ENCODE data around the gene DENND11.

The DENND11 gene

DNA sequence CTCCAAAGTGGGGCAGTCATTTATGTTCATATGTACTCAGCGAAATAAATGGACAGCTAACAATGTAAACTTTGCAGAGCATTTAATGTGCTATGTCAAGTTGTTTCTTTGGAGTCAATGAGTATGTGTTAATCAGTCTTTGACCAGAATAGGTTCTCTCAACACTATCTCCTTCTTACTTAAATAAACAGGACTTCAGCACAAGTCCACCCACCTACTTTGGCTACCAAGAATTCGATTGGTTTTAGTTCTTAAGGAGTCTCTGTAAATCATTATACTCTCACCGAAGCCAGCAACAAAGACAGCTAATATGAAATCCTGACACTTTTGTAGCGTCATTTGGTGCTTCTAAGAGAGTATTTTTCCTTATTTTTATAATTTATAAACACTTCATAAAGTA lies 13.1 kb upstream of the DENND11 start:
- TF ChIP-seq, protein P1, sequence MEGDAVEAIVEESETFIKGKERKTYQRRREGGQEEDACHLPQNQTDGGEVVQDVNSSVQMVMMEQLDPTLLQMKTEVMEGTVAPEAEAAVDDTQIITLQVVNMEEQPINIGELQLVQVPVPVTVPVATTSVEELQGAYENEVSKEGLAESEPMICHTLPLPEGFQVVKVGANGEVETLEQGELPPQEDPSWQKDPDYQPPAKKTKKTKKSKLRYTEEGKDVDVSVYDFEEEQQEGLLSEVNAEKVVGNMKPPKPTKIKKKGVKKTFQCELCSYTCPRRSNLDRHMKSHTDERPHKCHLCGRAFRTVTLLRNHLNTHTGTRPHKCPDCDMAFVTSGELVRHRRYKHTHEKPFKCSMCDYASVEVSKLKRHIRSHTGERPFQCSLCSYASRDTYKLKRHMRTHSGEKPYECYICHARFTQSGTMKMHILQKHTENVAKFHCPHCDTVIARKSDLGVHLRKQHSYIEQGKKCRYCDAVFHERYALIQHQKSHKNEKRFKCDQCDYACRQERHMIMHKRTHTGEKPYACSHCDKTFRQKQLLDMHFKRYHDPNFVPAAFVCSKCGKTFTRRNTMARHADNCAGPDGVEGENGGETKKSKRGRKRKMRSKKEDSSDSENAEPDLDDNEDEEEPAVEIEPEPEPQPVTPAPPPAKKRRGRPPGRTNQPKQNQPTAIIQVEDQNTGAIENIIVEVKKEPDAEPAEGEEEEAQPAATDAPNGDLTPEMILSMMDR (conservative IDR thresholded peaks at IDR 0.05; ENCODE audit: low read length), result no peak
- no peak overlapping the region for H3K4me3 ChIP-seq (ENCODE audit: low read length)
- DNase-seq (ENCODE audit: low read depth), result no peak

DNA sequence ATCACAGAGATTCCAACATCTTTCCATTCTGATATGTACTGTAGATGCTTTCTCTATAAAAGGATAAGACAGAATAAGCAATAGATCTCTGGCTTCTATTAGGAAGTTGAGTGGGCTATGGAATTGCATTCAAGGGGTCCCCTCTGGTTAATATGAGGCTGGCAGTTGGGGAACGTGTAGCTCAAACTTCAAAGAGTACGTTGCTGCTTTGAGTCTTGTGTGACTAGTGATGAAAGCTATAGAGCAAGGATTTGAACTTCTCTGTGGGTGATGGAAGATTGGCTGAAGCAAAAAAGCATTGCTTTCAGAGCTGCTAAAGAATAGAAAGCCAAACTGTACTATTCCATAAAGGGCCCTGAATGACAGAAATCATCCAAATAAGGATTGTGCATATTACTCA lies 12.6 kb upstream of the DENND11 start:
- TF ChIP-seq, protein P1 (conservative IDR thresholded peaks at IDR 0.05; ENCODE audit: low read length), result no peak
- DNase-seq (ENCODE audit: low read depth), result no peak
- no peak overlapping the region for H3K4me3 ChIP-seq (ENCODE audit: low read length)

DNA sequence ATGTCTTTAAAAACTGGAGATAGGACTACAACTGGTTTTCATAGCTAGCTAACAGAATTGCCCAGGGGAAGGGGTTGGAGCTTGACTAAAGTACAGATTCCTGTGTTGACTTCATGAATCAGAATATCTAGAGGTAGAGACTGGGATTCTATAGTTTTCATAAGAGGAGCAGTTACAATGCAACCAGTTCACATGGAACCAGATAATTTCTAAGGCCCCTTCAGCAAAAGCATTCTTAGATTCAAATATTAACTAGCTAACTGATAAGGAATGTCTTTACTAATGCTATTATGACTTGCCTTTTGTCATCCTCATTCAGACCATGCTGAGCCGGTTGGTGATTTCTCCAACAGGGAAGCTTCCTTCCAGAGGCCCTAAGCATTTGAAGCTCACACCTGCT lies 11.9 kb upstream of the DENND11 start:
- DNase-seq (ENCODE audit: low read depth), result no peak
- TF ChIP-seq, protein P1 (conservative IDR thresholded peaks at IDR 0.05; ENCODE audit: low read length), result no peak
- no peak overlapping the region for H3K4me3 ChIP-seq (ENCODE audit: low read length)

DNA sequence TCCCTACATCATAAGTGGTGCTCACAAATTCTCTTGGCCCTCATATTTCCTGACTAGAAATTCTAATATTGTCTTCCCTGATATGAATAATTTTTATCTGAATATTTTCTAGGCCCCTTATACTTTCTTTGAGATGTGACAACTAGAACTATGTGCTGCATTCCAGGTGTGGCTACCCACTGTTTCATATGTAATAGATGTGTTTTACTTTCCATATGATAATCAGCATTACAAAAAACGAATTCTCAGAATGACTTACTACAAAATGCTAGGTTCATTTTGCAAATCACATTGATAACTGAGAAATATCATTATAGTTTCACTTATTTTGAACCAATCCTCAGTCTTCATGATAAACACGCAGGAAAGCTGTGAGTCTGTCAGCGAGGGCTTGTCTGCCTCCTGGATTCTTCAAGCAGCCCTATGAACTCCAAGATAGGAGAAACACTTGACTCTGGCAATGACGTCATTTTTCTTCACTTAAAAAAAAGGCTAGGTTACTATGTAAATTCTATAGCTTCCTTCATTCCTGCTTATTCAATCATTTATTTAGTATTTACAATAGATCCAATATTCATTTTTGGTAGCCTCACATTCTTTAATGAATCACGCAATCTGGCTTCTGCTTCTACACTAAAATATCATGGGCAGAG lies 10.8 kb upstream of the DENND11 start:
- no peak for DNase-seq (ENCODE audit: low read depth)
- TF ChIP-seq, protein P1 (conservative IDR thresholded peaks at IDR 0.05; ENCODE audit: low read length), result no peak
- H3K4me3 ChIP-seq (ENCODE audit: low read length), result no peak overlapping the region

DNA sequence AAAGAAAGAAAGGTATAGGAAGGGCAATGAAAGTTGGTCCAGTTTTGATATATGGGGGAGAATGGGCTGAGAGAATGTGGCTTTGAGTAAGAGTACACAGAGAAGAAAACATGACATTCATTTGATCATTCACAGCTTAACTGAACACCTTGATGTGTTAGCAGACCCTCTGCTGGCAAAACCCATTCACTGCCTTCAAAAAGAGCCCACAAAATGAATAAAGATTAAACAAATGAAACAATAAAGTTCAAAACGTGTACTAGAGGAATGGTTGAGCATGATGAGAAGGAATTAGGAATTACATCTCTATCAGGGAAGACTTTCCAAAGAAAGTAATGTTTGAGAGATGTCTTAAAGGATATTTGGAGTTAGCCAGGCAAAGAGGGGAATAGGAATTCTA lies 8.3 kb upstream of the DENND11 start:
- DNase-seq (ENCODE audit: low read depth), result no peak
- TF ChIP-seq, protein P1 (conservative IDR thresholded peaks at IDR 0.05; ENCODE audit: low read length), result no peak
- no peak overlapping the region for H3K4me3 ChIP-seq (ENCODE audit: low read length)

DNA sequence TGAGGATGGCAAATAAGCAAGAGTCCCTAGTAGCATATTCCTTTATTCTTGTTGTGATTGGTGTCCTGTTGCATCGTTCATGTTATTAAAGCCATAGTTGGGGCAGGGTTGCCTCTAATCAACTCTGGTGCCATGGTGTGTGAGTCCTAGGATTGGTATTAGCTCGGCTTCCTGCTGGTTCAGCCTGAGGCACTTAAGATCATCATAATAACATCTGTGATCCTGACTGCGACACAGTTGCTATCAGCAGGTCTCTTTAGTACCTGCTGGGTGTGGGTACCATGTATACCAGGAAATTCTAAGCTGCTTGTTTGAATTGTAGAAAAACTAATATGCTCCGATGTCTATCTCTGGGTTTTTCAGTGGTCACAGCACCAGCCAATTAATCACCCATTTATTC lies 7.8 kb upstream of the DENND11 start:
- no peak for DNase-seq (ENCODE audit: low read depth)
- TF ChIP-seq, protein P1 (conservative IDR thresholded peaks at IDR 0.05; ENCODE audit: low read length), result no peak
- no peak overlapping the region for H3K4me3 ChIP-seq (ENCODE audit: low read length)

DNA sequence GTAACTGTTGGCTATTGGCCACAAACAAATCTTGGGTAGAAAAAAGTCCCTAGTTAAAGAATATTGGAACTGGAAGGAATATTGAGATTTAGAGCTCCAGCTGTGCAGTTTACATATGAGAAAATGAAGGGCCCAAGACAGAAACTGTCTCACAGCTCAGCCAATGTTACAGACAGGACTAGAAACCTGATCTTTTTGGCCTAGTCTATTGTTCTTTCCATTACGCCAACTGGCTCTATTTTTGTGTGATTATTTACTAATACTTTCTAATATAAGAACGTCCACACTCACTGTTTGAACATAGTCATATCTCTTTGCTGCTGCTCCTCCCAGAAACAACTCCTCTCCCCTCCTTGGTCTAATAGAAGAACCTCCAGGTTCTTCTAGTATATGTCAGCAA lies 7.4 kb upstream of the DENND11 start:
- DNase-seq (ENCODE audit: low read depth), result no peak
- TF ChIP-seq, protein P1 (conservative IDR thresholded peaks at IDR 0.05; ENCODE audit: low read length), result no peak
- no peak overlapping the region for H3K4me3 ChIP-seq (ENCODE audit: low read length)
